GM21360 (cell line): Measurements from ENCODE around the gene LIPC.

Experiments used
- ATAC-seq: cut with Tn5 transposase; IDR thresholded peaks from one replicate; pipeline ENCODE4 v1.9.1; 2021; ENCODE audit warnings: mild to moderate bottlenecking, moderate library complexity; ENCODE audit not compliant: unreplicated experiment

The LIPC gene

GRCh38 chr15:58532126-58532525, 100.3 kb downstream of the LIPC start:
- ATAC-seq, result no peak

GRCh38 chr15:58534556-58534955, 102.8 kb downstream of the LIPC start:
- no peak for ATAC-seq

- ATAC-seq, result no peak
These were observed 103.5 kb downstream of the LIPC start for GRCh38 chr15:58535337-58535736.

- no peak for ATAC-seq
These were observed 104.1 kb downstream of the LIPC start for GRCh38 chr15:58535894-58536293.

GRCh38 chr15:58536414-58536813, 104.6 kb downstream of the LIPC start:
- ATAC-seq, result no peak

- ATAC-seq, result no peak
These were observed 105.2 kb downstream of the LIPC start for GRCh38 chr15:58537033-58537432.

GRCh38 chr15:58538225-58538727, 106.5 kb downstream of the LIPC start:
- no peak for ATAC-seq

- ATAC-seq, result no peak
These were observed 107.1 kb downstream of the LIPC start for GRCh38 chr15:58538901-58539300.

GRCh38 chr15:58539548-58539947, 107.8 kb downstream of the LIPC start:
- no peak for ATAC-seq

- no peak for ATAC-seq
These were observed 109.8 kb downstream of the LIPC start for GRCh38 chr15:58541410-58542087.

GRCh38 chr15:58543664-58544335, 112.0 kb downstream of the LIPC start:
- no peak for ATAC-seq

- ATAC-seq, result no peak
These were observed 113.0 kb downstream of the LIPC start for GRCh38 chr15:58544756-58545155.

GRCh38 chr15:58545307-58546065, 113.7 kb downstream of the LIPC start:
- no peak for ATAC-seq

- no peak for ATAC-seq
These were observed 114.3 kb downstream of the LIPC start for GRCh38 chr15:58546066-58546591.

- no peak for ATAC-seq
These were observed 115.1 kb downstream of the LIPC start for GRCh38 chr15:58546635-58547627.

- no peak for ATAC-seq
These were observed 116.0 kb downstream of the LIPC start for GRCh38 chr15:58547628-58548307.

GRCh38 chr15:58548308-58549012, 116.7 kb downstream of the LIPC start:
- ATAC-seq, result no peak

GRCh38 chr15:58549013-58549784, 117.4 kb downstream of the LIPC start:
- no peak for ATAC-seq

GRCh38 chr15:58549785-58550074, 117.9 kb downstream of the LIPC start:
- ATAC-seq, result no peak
